ENCODE results near the gene C10orf95. TPM values are rescaled to one million over a fixed set of nuclear protein-coding genes. Genes with fewer than 3 reads are reported as not detected.

C10orf95 gene
- total RNA-seq, 2 donors from 2014 or later = not detected

GRCh38 chr10:102408131-102408727 is 43.1 kb downstream of the C10orf95 start:
- ATAC-seq (no peak), DNase-seq (no peak)
- intact Hi-C loops (cut with DNase I) = no loop called here

DNA sequence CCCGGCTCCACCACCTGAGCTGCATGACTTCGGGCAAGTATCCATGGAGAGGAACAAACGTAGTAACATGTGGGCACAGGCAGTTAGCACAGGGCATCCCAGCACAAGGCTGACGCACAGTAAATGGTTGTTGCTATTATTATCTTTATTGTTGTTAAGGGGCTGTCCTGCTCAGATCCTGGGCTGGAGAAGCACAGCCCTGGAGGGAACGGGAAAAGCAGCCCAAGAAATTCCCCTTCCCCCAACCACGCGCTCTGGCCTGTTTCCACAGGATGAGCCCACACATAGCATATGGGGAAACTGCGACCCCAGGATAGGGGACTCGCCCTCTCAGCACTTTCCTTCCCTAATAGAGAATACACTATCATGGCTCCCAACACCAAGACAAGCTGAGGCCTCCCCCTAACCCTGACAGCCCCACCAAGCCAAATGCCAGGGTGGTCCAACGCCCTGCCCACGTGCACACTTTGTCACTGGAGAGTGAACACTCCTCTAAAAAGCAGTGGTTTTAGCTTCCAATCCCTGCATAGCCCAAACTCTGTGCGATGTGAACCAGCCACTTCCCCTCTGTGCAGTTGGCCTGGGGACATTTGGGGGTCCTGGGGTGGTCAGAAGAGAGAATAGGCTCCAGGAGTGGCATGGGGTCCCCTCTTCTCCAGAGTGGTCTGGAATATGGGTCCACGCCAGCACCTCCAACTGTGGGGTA is 43.8 kb downstream of the C10orf95 start:
- intact Hi-C loops (cut with DNase I) = no loop called here
- DNase-seq (no peak), ATAC-seq (no peak)

DNA sequence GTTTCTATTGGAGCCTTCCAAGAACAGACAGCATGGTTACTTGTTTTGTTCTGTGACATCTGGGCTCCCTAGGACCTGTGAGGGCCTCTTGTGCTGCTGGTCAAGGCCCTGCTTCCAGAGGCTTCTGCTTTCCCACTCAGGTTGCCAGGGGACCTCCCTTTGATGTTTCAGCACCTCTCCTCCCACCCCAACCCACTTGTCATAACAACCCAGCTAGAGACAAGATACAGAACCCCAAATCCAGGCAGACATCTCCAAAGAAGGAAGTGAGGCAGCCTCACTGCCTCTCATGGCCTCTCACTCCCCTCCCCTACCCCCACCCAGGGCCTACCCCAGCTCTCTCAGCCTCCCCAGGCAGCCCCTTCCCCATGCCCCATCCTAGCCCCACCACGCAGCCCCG is 44.5 kb downstream of the C10orf95 start:
- ATAC-seq = no peak
- intact Hi-C loops (cut with DNase I) = no loop called here
- no peak for DNase-seq

DNA sequence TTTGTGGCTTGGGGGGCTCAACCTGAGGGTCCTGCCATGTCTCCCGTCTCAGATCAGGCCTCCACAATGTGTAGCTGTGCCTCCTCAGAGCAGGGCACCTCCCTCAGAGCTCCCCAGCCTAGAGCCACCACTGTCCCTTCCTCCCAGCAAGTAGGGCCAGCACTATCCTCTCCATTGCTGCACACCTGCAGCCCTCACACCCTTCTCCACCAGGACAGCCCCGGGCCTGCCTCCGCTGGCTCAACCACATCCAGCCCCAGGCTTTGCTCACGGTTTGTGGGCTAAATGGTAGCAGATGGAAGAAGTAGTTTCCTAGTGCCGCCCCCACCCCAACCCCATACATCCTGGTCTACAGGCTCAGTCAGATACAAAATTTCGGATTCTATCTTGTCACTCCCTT is 45.7 kb downstream of the C10orf95 start:
- intact Hi-C loops (cut with DNase I) = no loop called here
- ATAC-seq (no peak), DNase-seq (no peak)

GRCh38 chr10:102405108-102405571 is 46.2 kb downstream of the C10orf95 start:
- DNase-seq = no peak
- intact Hi-C loops (cut with DNase I) = no loop called here
- no peak for ATAC-seq

DNA sequence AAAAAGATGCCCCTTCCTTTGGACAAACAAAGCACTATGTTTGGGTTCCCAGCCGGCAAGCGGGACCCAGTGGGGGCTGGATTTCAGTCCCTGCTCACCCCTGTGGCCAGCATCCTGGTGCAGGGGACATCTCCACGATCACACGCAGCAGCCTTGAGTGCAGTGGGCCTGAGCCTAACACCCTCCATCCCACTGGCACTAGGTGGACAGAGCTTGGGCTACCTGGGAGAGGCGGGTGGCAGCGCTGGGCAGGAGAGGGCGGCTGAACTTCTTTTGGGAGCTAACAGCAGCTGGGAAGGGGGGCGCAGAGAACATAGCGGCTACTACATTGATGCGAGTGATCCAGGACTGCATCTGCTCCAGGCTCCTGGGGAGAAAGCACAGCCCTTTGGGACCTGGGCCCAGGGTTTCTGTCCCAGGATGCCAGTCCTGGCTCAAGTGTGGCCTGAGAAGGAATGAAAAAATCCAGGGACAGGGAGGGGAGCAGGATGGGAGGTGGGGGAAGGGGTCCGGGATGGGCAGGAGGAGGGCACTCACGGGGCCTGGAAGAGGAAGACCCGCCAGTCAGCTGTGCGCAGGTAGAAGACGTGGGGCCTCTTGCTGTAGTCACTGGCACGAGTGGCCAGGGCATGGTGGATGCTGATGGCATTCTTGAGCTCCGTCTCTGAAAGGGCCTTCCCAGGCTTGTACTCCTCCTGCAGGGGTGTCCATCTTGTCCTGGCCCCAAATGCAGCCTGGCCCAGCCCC is 46.8 kb downstream of the C10orf95 start:
- ATAC-seq (no peak), DNase-seq (no peak)
- intact Hi-C loops (cut with DNase I) = loop anchor here in 1 of 2 donors (5.0 kb wide), 1 partner anchor 177 kb away; the partner anchor contains the start of gene ELOVL3

DNA sequence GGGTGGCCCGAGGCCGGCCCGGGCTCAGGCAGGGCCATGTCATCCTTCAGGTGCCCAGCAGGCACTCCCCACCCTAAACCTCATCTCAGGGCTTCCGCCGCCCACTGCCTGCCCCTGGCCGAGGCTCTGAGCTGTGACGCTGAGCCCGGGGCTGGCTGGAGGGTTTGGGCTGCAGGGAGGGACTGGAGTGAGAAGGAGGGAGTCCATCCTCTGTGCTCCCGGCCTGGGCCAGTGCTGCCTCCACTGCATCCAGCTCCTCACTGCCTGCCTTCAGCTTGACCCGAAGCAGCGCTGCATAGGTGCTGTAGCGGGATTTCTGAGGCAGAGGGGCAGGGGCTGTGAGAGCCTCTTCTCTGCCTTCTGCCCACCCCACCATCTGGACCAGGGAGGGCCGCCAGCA is 48.2 kb downstream of the C10orf95 start:
- DNase-seq = no peak
- ATAC-seq = no peak
- intact Hi-C loops (cut with DNase I) = loop anchor here in 1 of 2 donors (5.0 kb wide), 1 partner anchor 176 kb away; the partner anchor contains the start of gene ELOVL3

- DNase-seq (no peak), ATAC-seq (no peak)
- intact Hi-C loops (cut with DNase I) = loop anchor here in 1 of 2 donors (5.0 kb wide), 1 partner anchor 175 kb away; the partner anchor contains the start of gene ELOVL3
These were observed 48.8 kb downstream of the C10orf95 start for GRCh38 chr10:102402512-102402896.

GRCh38 chr10:102401735-102402511 is 49.4 kb downstream of the C10orf95 start:
- intact Hi-C loops (cut with DNase I) = loop anchor here in 1 of 2 donors (5.0 kb wide), 1 partner anchor 175 kb away; the partner anchor contains the start of gene ELOVL3
- DNase-seq = no peak
- ATAC-seq = no peak

- DNase-seq = no peak
- intact Hi-C loops (cut with DNase I) = loop anchor here in 1 of 2 donors (5.0 kb wide), 1 partner anchor 174 kb away; the partner anchor contains the start of gene ELOVL3
- ATAC-seq = no peak
These were observed 50.0 kb downstream of the C10orf95 start for GRCh38 chr10:102401342-102401654.

DNA sequence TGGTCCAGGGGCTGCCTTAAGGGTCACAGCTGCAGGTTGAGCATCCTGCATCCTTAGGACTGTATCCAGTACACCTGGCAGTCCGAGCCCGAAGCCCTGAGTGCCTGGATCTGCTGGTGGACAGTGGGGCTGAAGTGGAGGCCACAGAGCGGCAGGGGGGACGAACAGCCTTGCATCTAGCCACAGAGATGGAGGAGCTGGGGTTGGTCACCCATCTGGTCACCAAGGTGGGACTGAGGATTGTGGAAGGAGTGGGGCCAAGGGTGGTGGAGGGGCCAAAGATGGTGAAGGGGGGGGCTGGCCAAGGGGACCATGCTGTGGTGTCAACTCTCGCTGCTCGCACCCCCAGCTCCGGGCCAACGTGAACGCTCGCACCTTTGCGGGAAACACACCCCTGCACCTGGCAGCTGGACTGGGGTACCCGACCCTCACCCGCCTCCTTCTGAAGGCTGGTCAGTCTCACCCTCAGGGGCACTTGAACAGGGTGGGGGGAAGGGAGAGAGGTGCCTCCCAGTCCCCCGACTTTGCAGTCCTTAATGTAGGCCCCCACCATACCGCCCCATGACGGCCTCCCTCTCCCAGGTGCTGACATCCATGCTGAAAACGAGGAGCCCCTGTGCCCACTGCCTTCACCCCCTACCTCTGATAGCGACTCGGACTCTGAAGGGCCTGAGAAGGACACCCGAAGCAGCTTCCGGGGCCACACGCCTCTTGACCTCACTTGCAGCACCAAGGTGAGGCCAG is 50.6 kb downstream of the C10orf95 start:
- no peak for DNase-seq
- intact Hi-C loops (cut with DNase I) = loop anchor here in 1 of 2 donors (5.0 kb wide), 1 partner anchor 173 kb away; the partner anchor contains the start of gene ELOVL3

GRCh38 chr10:102400076-102400475 is 51.3 kb downstream of the C10orf95 start:
- no peak for ATAC-seq
- no peak for DNase-seq
- intact Hi-C loops (cut with DNase I) = loop anchor here in 1 of 2 donors (5.0 kb wide), 1 partner anchor 173 kb away; the partner anchor contains the start of gene ELOVL3

More for the DNA sequence above, 50.6 kb downstream of the C10orf95 start:
- no peak for ATAC-seq

Small RNA genes lying within 50 kb of the gene (microRNA-seq; reads per million reads assigned to microRNA genes)
- 1,228 to 1,710 reads per million in 2 donors for gene MIR146B

Other genes with a start within 250 kb of the C10orf95 start
- 1 to 10 TPM in 1 of 2 donors, not detected in 1; 1.3 TPM for gene ELOVL3, start 225.2 kb downstream of the C10orf95 start, total RNA-seq
- gene PITX3, start 210.0 kb downstream of the C10orf95 start, total RNA-seq = not detected
- gene GBF1, start 206.0 kb downstream of the C10orf95 start, total RNA-seq = 10 to 100 TPM; 27.6 to 32.4 TPM
- 10 to 100 TPM; 16.1 to 24.9 TPM for gene NFKB2, start 55.8 kb downstream of the C10orf95 start, total RNA-seq
- gene PSD, start 32.8 kb downstream of the C10orf95 start, total RNA-seq = 1 to 10 TPM; 2.3 to 3.4 TPM
- 10 to 100 TPM; 13.1 to 14.0 TPM for gene FBXL15, start 30.7 kb downstream of the C10orf95 start, total RNA-seq
- gene CUEDC2, start 19.0 kb downstream of the C10orf95 start, total RNA-seq = 10 to 100 TPM; 61.8 to 66.3 TPM
- 100 to 1,000 TPM in 1 of 2 donors, 10 to 100 TPM in 1; 89.2 to 101 TPM for gene ACTR1A, start 51.2 kb upstream of the C10orf95 start, total RNA-seq
- gene SUFU, start 52.4 kb upstream of the C10orf95 start, total RNA-seq = 1 to 10 TPM; 6.6 to 9.2 TPM
- 100 to 1,000 TPM; 104 to 108 TPM for gene TRIM8, start 192.9 kb upstream of the C10orf95 start, total RNA-seq